Measurements from ENCODE around the gene RAET1L.

RAET1L gene

GRCh38 chr6:150046943-150047342, 21.6 kb upstream of the RAET1L start:
- no peak for DNase-seq (ENCODE audit: low read depth)
- no peak overlapping the region for H3K4me3 ChIP-seq (ENCODE audit: control insufficient read depth, low read depth, low read length)
- no peak for TF ChIP-seq CTCF (conservative IDR thresholded peaks at IDR 0.05; ENCODE audit: control insufficient read depth, insufficient read depth, low read depth, low read length)

GRCh38 chr6:150044621-150045145, 19.4 kb upstream of the RAET1L start:
- H3K4me3 ChIP-seq (ENCODE audit: control insufficient read depth, low read depth, low read length), result no peak overlapping the region
- DNase-seq (ENCODE audit: low read depth), result no peak
- no peak for TF ChIP-seq CTCF (conservative IDR thresholded peaks at IDR 0.05; ENCODE audit: control insufficient read depth, insufficient read depth, low read depth, low read length)

- TF ChIP-seq CTCF (conservative IDR thresholded peaks at IDR 0.05; ENCODE audit: control insufficient read depth, insufficient read depth, low read depth, low read length), result no peak
- no peak for DNase-seq (ENCODE audit: low read depth)
- no peak overlapping the region for H3K4me3 ChIP-seq (ENCODE audit: control insufficient read depth, low read depth, low read length)
Measured at GRCh38 chr6:150043501-150044412, 18.4 kb upstream of the RAET1L start.

- no peak for TF ChIP-seq CTCF (conservative IDR thresholded peaks at IDR 0.05; ENCODE audit: control insufficient read depth, insufficient read depth, low read depth, low read length)
- no peak overlapping the region for H3K4me3 ChIP-seq (ENCODE audit: control insufficient read depth, low read depth, low read length)
- DNase-seq (ENCODE audit: low read depth), result no peak
Measured at GRCh38 chr6:150043096-150043495, 17.8 kb upstream of the RAET1L start.

GRCh38 chr6:150038202-150039062, 13.1 kb upstream of the RAET1L start:
- no peak overlapping the region for H3K4me3 ChIP-seq (ENCODE audit: control insufficient read depth, low read depth, low read length)
- no peak for TF ChIP-seq CTCF (conservative IDR thresholded peaks at IDR 0.05; ENCODE audit: control insufficient read depth, insufficient read depth, low read depth, low read length)
- DNase-seq (ENCODE audit: low read depth), result no peak

GRCh38 chr6:150037526-150038201, 12.3 kb upstream of the RAET1L start:
- no peak for DNase-seq (ENCODE audit: low read depth)
- TF ChIP-seq CTCF (conservative IDR thresholded peaks at IDR 0.05; ENCODE audit: control insufficient read depth, insufficient read depth, low read depth, low read length), result no peak
- no peak overlapping the region for H3K4me3 ChIP-seq (ENCODE audit: control insufficient read depth, low read depth, low read length)
